GM23338 (cell line): ENCODE data around the gene CDC16. TPM values are rescaled to one million over a fixed set of nuclear protein-coding genes. Genes with fewer than 3 reads are reported as not detected.

Experiments used
- ATAC-seq: fragments of 200-7000 bp; cut with Tn5 transposase; 3 replicates; pipeline ENCODE4 v1.9.1; 2020
- DNase-seq: peaks from one replicate; pipeline ENCODE4 v3.0.0-alpha.2; 2015; ENCODE audit warnings: low spot score
- H2AFZ ChIP-seq: fragments of 200-600 bp; sonication (generic); 2 replicates; pipeline ENCODE4 v1.8.0; 2016; ENCODE audit warnings: antibody characterized with exemption, mild to moderate bottlenecking, moderate library complexity
- H3F3A ChIP-seq: fragments of 200-600 bp; sonication (generic); replicated peaks from 2 replicates; pipeline ENCODE4 v1.8.0; 2017; ENCODE audit warnings: antibody characterized with exemption, mixed run types, low read depth
- H3K27ac ChIP-seq: fragments of 200-600 bp; sonication (generic); 2 replicates; pipeline ENCODE4 v1.6.1; 2016; ENCODE audit warnings: low read depth
- H3K27me3 ChIP-seq: fragments of 200-600 bp; sonication (generic); 2 replicates; pipeline ENCODE4 v1.8.0; 2016; ENCODE audit warnings: mild to moderate bottlenecking, mixed run types, moderate library complexity; ENCODE audit not compliant: insufficient read depth
- H3K36me3 ChIP-seq: fragments of 200-600 bp; sonication (generic); 2 replicates; pipeline ENCODE4 v1.8.0; 2016; ENCODE audit warnings: mild to moderate bottlenecking; ENCODE audit not compliant: insufficient read depth
- H3K4me1 ChIP-seq: fragments of 200-600 bp; sonication (generic); 2 replicates; pipeline ENCODE4 v1.8.0; 2016; ENCODE audit warnings: mild to moderate bottlenecking, moderate library complexity; ENCODE audit not compliant: insufficient read depth
- H3K4me2 ChIP-seq: fragments of 200-600 bp; sonication (generic); 2 replicates; pipeline ENCODE4 v1.7.1; 2017; ENCODE audit warnings: mixed run types
- H3K4me3 ChIP-seq: fragments of 200-600 bp; sonication (generic); 2 replicates; pipeline ENCODE4 v1.6.1; 2016; ENCODE audit warnings: mixed run types
- H3K79me2 ChIP-seq: fragments of 200-600 bp; sonication (generic); replicated peaks from 2 replicates; pipeline ENCODE4 v1.8.0; 2017; ENCODE audit warnings: mild to moderate bottlenecking; ENCODE audit not compliant: insufficient read depth
- H3K9me2 ChIP-seq: fragments of 200-600 bp; sonication (generic); 2 replicates; pipeline ENCODE4 v1.8.0; 2017; ENCODE audit not compliant: insufficient read depth
- H4K20me1 ChIP-seq: fragments of 200-600 bp; sonication (generic); replicated peaks from 2 replicates; pipeline ENCODE4 v1.8.0; 2017; ENCODE audit warnings: mild to moderate bottlenecking; ENCODE audit not compliant: insufficient read depth
- H3K27ac Mint-ChIP-seq: 2 replicates; pipeline ENCODE4 v1.8.0; 2020; ENCODE audit warnings: inconsistent platforms, mild to moderate bottlenecking, moderate library complexity, mixed read lengths
- H3K27me3 Mint-ChIP-seq: 3 replicates; pipeline ENCODE4 v1.8.0; 2022; ENCODE audit warnings: low read depth, mild to moderate bottlenecking, moderate library complexity, mixed read lengths, inconsistent platforms; ENCODE audit not compliant: insufficient read depth, poor library complexity
- H3K36me3 Mint-ChIP-seq: 3 replicates; pipeline ENCODE4 v1.8.0; 2021; ENCODE audit warnings: low read depth, mild to moderate bottlenecking, inconsistent platforms, moderate library complexity, mixed read lengths
- H3K4me1 Mint-ChIP-seq: 3 replicates; pipeline ENCODE4 v1.8.0; 2020; ENCODE audit warnings: mild to moderate bottlenecking, inconsistent platforms, mixed read lengths
- H3K4me3 Mint-ChIP-seq: 3 replicates; pipeline ENCODE4 v1.8.0; 2021; ENCODE audit warnings: moderate library complexity, mild to moderate bottlenecking, inconsistent platforms, mixed read lengths
- H3K9me3 Mint-ChIP-seq: 3 replicates; pipeline ENCODE4 v1.8.0; 2020; ENCODE audit warnings: moderate library complexity, mild to moderate bottlenecking, inconsistent platforms, mixed read lengths
- CREB1 ChIP-seq: fragments of 250-450 bp; sonication (Bioruptor Pico); IDR thresholded peaks from 2 replicates; pipeline ENCODE4 v1.5.0; 2020; ENCODE audit warnings: low read depth, mild to moderate bottlenecking, moderate library complexity
- EZH2 ChIP-seq: fragments of 200-600 bp; sonication (generic); IDR thresholded peaks from one replicate; pipeline ENCODE4 v1.8.0; 2017; ENCODE audit warnings: antibody characterized with exemption, mild to moderate bottlenecking, low read depth; ENCODE audit not compliant: unreplicated experiment
- EZH2phosphoT487 ChIP-seq: fragments of 200-600 bp; sonication (generic); IDR thresholded peaks from one replicate; pipeline ENCODE4 v1.8.1; 2018; ENCODE audit warnings: antibody characterized with exemption; ENCODE audit not compliant: unreplicated experiment
- JUNB ChIP-seq: IDR thresholded peaks from one replicate; pipeline ENCODE4 v1.6.1; 2016; ENCODE audit warnings: antibody characterized with exemption; ENCODE audit not compliant: unreplicated experiment
- POLR2AphosphoS5 ChIP-seq: IDR thresholded peaks from 2 replicates; pipeline ENCODE4 v1.6.1; 2016; ENCODE audit warnings: antibody characterized with exemption, low read depth
- STAT1 ChIP-seq: IDR thresholded peaks from one replicate; pipeline ENCODE4 v1.6.1; 2016; ENCODE audit warnings: antibody characterized with exemption; ENCODE audit not compliant: unreplicated experiment
- ZNF114 ChIP-seq: fragments of 250-450 bp; sonication (Bioruptor Pico); IDR thresholded peaks from 2 replicates; pipeline ENCODE4 v1.5.0; 2020; ENCODE audit warnings: mild to moderate bottlenecking, moderate library complexity
- ZNF331 ChIP-seq: fragments of 250-450 bp; sonication (Bioruptor Pico); IDR thresholded peaks from 2 replicates; pipeline ENCODE4 v1.5.0; 2020; ENCODE audit warnings: low read depth, mild to moderate bottlenecking, moderate library complexity
- polyA plus RNA-seq: library from polyadenylated mRNA; unstranded; fragments of >200 nt; fragmentation: Nextera tagmentation; extraction: Ambion mirVana; gene quantifications from 2 replicates; pipeline ENCODE4 v1.2.1, GENCODE V29; 2016
- total RNA-seq: library from RNA; depleted of rRNA; stranded (reverse); fragments of >200 nt; shearing (Covaris generic); gene quantifications from 2 replicates; pipeline ENCODE4 v1.2.3, GENCODE V29; 2014
- TF ChIP-seq, protein P1 (sequence below): IDR thresholded peaks from one replicate; pipeline ENCODE4 v1.6.1; 2018; ENCODE audit warnings: antibody characterized with exemption; ENCODE audit not compliant: unreplicated experiment
- TF ChIP-seq, protein P2 (sequence below): IDR thresholded peaks from 2 replicates; pipeline ENCODE4 v1.6.1; 2016; ENCODE audit warnings: antibody characterized with exemption

Gene CDC16
- total and polyA plus RNA-seq, 2 experiments from 2014 or later = 86.1 to 91.3 TPM

DNA sequence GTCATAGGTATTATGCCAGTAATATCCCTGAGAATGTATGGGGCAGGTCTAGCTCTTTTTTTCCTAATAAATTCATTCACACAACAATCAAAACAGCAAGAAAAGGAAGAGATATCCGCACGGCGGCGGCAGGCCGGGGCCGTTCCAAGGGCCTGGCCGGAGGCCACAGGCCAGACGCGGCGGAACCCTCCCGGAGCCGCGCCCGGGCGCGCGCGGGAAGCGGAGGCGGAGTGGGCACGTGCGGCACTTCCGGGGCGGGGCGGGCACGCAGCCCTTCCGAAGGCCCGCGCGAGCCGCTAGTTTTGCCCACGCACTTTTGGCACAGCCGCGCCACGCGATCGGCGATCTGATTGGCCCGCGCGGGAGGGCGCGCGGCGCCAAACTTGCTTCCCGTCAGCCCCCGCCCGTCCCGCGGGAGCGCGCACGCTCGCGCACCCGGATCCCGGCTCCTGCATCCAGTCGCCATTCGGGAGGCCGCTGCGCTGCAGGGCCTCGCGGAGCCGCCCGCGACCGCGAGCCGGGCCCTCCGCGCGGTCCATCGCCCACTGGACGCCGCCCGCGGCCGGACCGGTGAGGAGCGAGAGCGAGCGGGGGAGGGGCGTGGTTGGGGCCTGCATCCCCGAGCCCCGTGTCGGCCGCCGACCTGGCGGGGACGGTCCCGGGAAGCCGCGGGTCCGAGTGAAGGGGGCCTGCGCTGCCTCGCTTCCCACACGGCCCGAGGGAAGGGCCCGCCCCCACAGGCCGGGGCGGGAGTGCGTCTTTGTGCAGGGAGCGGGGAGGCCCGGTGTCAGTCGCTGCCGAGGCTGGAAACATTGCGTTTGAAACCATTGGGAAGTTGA is 79.6 kb downstream of the CDC16 start, which contains the start of gene CHAMP1:
Gene CHAMP1 (plus strand): TSS at position 430 of the 839 bp plus-strand sequence. CDS start 9,340 bp downstream, outside the sequence.
- H4K20me1 ChIP-seq = no peaks in the 10 kb centered on the region
- peaks cover 9% of the 10 kb centered on the region; the same call in 1 of the 2 replicates for H3K4me1 ChIP-seq
- peak within 1 kb of the TSS; percentile 91 for H3K27ac Mint-ChIP-seq
- peak; percentile 91 for DNase-seq
- peak within 1 kb of the TSS; percentile 88 for H3K4me3 Mint-ChIP-seq
- peak within 1 kb of the TSS; percentile 71 for H3K4me3 ChIP-seq
- peaks cover 19% of the 10 kb centered on the region for H3K4me1 Mint-ChIP-seq
- H3K27ac ChIP-seq = peak within 1 kb of the TSS; percentile 78
- H3K36me3 Mint-ChIP-seq = peaks cover 7% of the 10 kb centered on the region; the same call in 2 of the 3 replicates
- H2AFZ ChIP-seq = peak within 1 kb of the TSS; percentile 15
- peaks cover 46% of the 10 kb centered on the region for H3K79me2 ChIP-seq
- H3K4me2 ChIP-seq = peak within 1 kb of the TSS; percentile 92
- no peaks in the 10 kb centered on the region for H3K27me3 ChIP-seq
- H3K36me3 ChIP-seq = no peaks in the 10 kb centered on the region
- H3F3A ChIP-seq = no peaks in the 10 kb centered on the region; the same call in 1 of the 2 replicates
- H3K9me2 ChIP-seq = no peaks in the 10 kb centered on the region
- peak; percentile 89 for ATAC-seq
- no peaks in the 10 kb centered on the region for H3K9me3 Mint-ChIP-seq
- H3K27me3 Mint-ChIP-seq = peaks cover 5% of the 10 kb centered on the region
- TF ChIP-seq ZNF114 (CRISPR knock-in tag) (0 out of 2 replicates have a peak, but pooled peaks have one; percentile 32), STAT1 (no peak), POLR2AphosphoS5 (peak; percentile 79; the same call in 1 of the 2 replicates), CREB1 (peak; percentile 69), JUNB (no peak)
- TF ChIP-seq, protein P1, sequence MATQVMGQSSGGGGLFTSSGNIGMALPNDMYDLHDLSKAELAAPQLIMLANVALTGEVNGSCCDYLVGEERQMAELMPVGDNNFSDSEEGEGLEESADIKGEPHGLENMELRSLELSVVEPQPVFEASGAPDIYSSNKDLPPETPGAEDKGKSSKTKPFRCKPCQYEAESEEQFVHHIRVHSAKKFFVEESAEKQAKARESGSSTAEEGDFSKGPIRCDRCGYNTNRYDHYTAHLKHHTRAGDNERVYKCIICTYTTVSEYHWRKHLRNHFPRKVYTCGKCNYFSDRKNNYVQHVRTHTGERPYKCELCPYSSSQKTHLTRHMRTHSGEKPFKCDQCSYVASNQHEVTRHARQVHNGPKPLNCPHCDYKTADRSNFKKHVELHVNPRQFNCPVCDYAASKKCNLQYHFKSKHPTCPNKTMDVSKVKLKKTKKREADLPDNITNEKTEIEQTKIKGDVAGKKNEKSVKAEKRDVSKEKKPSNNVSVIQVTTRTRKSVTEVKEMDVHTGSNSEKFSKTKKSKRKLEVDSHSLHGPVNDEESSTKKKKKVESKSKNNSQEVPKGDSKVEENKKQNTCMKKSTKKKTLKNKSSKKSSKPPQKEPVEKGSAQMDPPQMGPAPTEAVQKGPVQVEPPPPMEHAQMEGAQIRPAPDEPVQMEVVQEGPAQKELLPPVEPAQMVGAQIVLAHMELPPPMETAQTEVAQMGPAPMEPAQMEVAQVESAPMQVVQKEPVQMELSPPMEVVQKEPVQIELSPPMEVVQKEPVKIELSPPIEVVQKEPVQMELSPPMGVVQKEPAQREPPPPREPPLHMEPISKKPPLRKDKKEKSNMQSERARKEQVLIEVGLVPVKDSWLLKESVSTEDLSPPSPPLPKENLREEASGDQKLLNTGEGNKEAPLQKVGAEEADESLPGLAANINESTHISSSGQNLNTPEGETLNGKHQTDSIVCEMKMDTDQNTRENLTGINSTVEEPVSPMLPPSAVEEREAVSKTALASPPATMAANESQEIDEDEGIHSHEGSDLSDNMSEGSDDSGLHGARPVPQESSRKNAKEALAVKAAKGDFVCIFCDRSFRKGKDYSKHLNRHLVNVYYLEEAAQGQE = no peak

DNA sequence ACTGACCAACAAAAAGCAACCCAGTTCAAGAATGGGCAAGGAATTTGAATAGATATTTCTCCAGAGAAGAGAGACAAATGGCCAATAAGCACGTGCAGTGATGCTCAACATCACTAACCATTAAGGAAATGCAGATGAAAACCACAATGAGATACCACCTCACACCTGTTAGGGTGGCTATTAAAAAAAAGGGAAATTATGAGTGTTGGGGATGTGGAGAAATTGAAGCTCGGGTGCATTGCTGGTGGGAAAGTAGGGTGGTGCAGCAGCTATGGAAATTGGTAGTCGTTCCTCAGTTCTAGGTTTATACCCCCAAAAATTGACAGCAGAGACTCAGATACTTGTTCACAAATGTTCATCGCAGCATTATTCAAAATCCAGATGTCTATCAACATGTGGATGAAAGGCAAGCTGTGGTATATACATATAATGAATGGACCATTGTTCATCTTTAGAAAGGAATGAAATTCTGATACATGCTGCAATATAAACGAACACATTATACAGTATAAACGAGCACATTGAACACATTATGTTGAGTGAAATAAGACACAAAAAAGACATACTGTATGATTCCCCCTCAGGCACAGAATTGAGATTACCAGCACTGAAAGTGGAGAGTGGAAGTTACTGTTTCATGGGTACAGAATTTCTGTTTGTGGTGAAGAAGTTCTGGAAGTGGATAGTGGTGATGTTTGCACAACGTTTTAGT is 80.5 kb downstream of the CDC16 start:
- peaks cover 19% of the 10 kb centered on the region for H3K4me1 Mint-ChIP-seq
- Histone ChIP-seq H3K4me3 (peak overlapping the region; percentile 71), H3K27me3 (no peaks in the 10 kb centered on the region), H2AFZ (no peak overlapping the region), H3K4me2 (peak overlapping the region; percentile 92), H3K27ac (peak overlapping the region; percentile 17; the same call in 1 of the 2 replicates), H3K36me3 (no peaks in the 10 kb centered on the region), H3F3A (no peaks in the 10 kb centered on the region; the same call in 1 of the 2 replicates), H4K20me1 (no peaks in the 10 kb centered on the region; the same call in 1 of the 2 replicates), H3K4me1 (peaks cover 9% of the 10 kb centered on the region; the same call in 1 of the 2 replicates), H3K9me2 (no peaks in the 10 kb centered on the region), H3K79me2 (peaks cover 55% of the 10 kb centered on the region)
- H3K36me3 Mint-ChIP-seq = peaks cover 15% of the 10 kb centered on the region
- peaks cover 5% of the 10 kb centered on the region for H3K27me3 Mint-ChIP-seq
- no peaks in the 10 kb centered on the region for H3K9me3 Mint-ChIP-seq
- peak overlapping the region; percentile 85 for H3K4me3 Mint-ChIP-seq
- DNase-seq = no peak
- no peak for ATAC-seq
- H3K27ac Mint-ChIP-seq = no peak overlapping the region
- TF ChIP-seq ZNF331 (CRISPR knock-in tag) (no peak), EZH2 (no peak), ZNF114 (CRISPR knock-in tag) (no peak), JUNB (no peak), EZH2phosphoT487 (no peak)
- TF ChIP-seq, protein P2, sequence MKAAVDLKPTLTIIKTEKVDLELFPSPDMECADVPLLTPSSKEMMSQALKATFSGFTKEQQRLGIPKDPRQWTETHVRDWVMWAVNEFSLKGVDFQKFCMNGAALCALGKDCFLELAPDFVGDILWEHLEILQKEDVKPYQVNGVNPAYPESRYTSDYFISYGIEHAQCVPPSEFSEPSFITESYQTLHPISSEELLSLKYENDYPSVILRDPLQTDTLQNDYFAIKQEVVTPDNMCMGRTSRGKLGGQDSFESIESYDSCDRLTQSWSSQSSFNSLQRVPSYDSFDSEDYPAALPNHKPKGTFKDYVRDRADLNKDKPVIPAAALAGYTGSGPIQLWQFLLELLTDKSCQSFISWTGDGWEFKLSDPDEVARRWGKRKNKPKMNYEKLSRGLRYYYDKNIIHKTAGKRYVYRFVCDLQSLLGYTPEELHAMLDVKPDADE = no peak
